Panc1 (cell line): ENCODE data around the gene KCNQ1OT1. TPM values are rescaled to one million over a fixed set of nuclear protein-coding genes. Genes with fewer than 3 reads are reported as not detected.

Experiments
- ATAC-seq: fragments of 200-7000 bp; cut with Tn5 transposase; 2 replicates; pipeline ENCODE4 v1.9.1; 2020; ENCODE audit warnings: mild to moderate bottlenecking, moderate library complexity
- BruUV-seq: library from RNA; stranded (reverse); fragments of 400-500 nt; replicated peaks from 2 replicates; lab custom pipeline; 2021; lab: Mats Ljungman, UMichigan
- CTCF ChIA-PET: fragments of 300-600 bp; sonication (Branson Sonifier 250); formaldehyde crosslinking; loops from one replicate; lab custom pipeline; 2022; ENCODE audit warnings: antibody characterized with exemption; lab: Charles Lee
- POLR2A ChIA-PET: fragments of 300-600 bp; sonication (Branson Sonifier 250); formaldehyde crosslinking; loops from one replicate; lab custom pipeline; 2022; ENCODE audit warnings: antibody characterized with exemption; lab: Charles Lee
- DNase-seq: peaks from one replicate; pipeline ENCODE4 v3.0.0-alpha.2; 2010; ENCODE audit warnings: low read depth, low spot score
- H3K27ac ChIP-seq: 2 replicates; pipeline ENCODE4 v1.5.1; 2011; ENCODE audit warnings: mild to moderate bottlenecking, low read length, inconsistent platforms
- H3K27me3 ChIP-seq: fragments of 200-500 bp; sonication (Bioruptor generic); 2 replicates; pipeline ENCODE4 v1.6.0; 2014; ENCODE audit warnings: low read length, inconsistent platforms; ENCODE audit not compliant: control insufficient read depth, insufficient read depth
- H3K36me3 ChIP-seq: fragments of 200-500 bp; sonication (Bioruptor generic); 2 replicates; pipeline ENCODE4 v1.5.1; 2014; ENCODE audit warnings: inconsistent platforms, mild to moderate bottlenecking, low read length, moderate library complexity; ENCODE audit not compliant: control insufficient read depth, insufficient read depth
- H3K4me1 ChIP-seq: 2 replicates; pipeline ENCODE4 v1.5.1; 2011; ENCODE audit warnings: inconsistent platforms, mild to moderate bottlenecking, low read length, moderate library complexity; ENCODE audit not compliant: control insufficient read depth, insufficient read depth
- H3K4me3 ChIP-seq, 2 experiments: 2 replicates each; pipeline ENCODE4 v1.5.1; 2011 to 2012; ENCODE audit warnings: low read depth in 2 of 2, low read length in 2 of 2, mild to moderate bottlenecking in 2 of 2, inconsistent platforms in 1 of 2, moderate library complexity in 1 of 2
- H3K9me3 ChIP-seq: fragments of 200-500 bp; sonication (Bioruptor generic); 2 replicates; pipeline ENCODE4 v1.5.1; 2014; ENCODE audit warnings: low read depth, mild to moderate bottlenecking, inconsistent platforms, low read length, moderate library complexity; ENCODE audit not compliant: control insufficient read depth, insufficient read depth
- CTCF ChIP-seq: fragments of 450-650 bp; IDR thresholded peaks from 2 replicates; pipeline ENCODE4 v1.5.1; 2017; ENCODE audit warnings: mild to moderate bottlenecking
- POLR2AphosphoS5 ChIP-seq: IDR thresholded peaks from 2 replicates; pipeline ENCODE4 v1.6.1; 2012; ENCODE audit warnings: mild to moderate bottlenecking, low read depth, low read length, moderate library complexity
- REST ChIP-seq, 2 experiments: IDR thresholded peaks; 2 replicates each; pipeline ENCODE4 v1.6.1; 2011 to 2012; ENCODE audit warnings: low read depth in 2 of 2, control low read depth in 1 of 2, low read length in 1 of 2, mild to moderate bottlenecking in 1 of 2, moderate library complexity in 1 of 2; ENCODE audit not compliant: insufficient read depth in 1 of 2
- SIN3A ChIP-seq: IDR thresholded peaks from 2 replicates; pipeline ENCODE4 v1.6.1; 2012; ENCODE audit warnings: low read depth, mild to moderate bottlenecking, low read length, moderate library complexity, borderline replicate concordance; ENCODE audit not compliant: insufficient read depth
- TCF7L2 ChIP-seq: IDR thresholded peaks from 2 replicates; pipeline ENCODE4 v1.6.1; 2011; ENCODE audit warnings: mild to moderate bottlenecking, low read depth, low read length, inconsistent platforms
- in situ Hi-C: cut with HindIII; loops from 2 replicates; pipeline ENCODE4 v1.10.0; 2016; ENCODE audit warnings: low sequenced_read_pairs, low pct_unique_long_range_greater_than_20kb
- intact Hi-C: fragments of 100-400 bp; cut with micrococcal nuclease; formaldehyde crosslinking; loops from one replicate; pipeline ENCODE4 v1.10.0; 2022; ENCODE audit not compliant: unreplicated experiment
- total RNA-seq: library from RNA; stranded (reverse); gene quantifications from one replicate; pipeline ENCODE4 v1.2.1, GENCODE V29; 2021; ENCODE audit not compliant: unreplicated experiment

KCNQ1OT1 gene
- total RNA-seq, 1 experiment from 2014 or later: 1.3 TPM

GRCh38 chr11:2674658-2675131, 25.1 kb downstream of the KCNQ1OT1 start:
- no peak overlapping the region for H3K27ac ChIP-seq
- ATAC-seq: no peak
- intact Hi-C loops: no loop called here
- H3K27me3 ChIP-seq: no peaks in the 10 kb centered on the region
- in situ Hi-C loops: no loop called here
- no peaks in the 10 kb centered on the region for H3K9me3 ChIP-seq
- DNase-seq: no peak
- H3K36me3 ChIP-seq: no peaks in the 10 kb centered on the region
- no peak overlapping the region for H3K4me3 ChIP-seq
- CTCF ChIA-PET: no interaction called here
- no TSS peak for BruUV-seq
- POLR2A ChIA-PET: no interaction called here
- TF ChIP-seq POLR2AphosphoS5 (no peak), CTCF (no peak), TCF7L2 (no peak)
- H3K4me1 ChIP-seq: no peaks in the 10 kb centered on the region

GRCh38 chr11:2673871-2674471, 25.8 kb downstream of the KCNQ1OT1 start:
- TF ChIP-seq CTCF: no peak
- TF ChIP-seq TCF7L2: no peak
- Histone ChIP-seq H3K9me3 (no peaks in the 10 kb centered on the region), H3K36me3 (no peaks in the 10 kb centered on the region), H3K27me3 (no peaks in the 10 kb centered on the region), H3K4me3 (no peak overlapping the region), H3K4me1 (no peaks in the 10 kb centered on the region), H3K27ac (no peak overlapping the region)
- ATAC-seq: no peak
- in situ Hi-C loops (no loop called here), intact Hi-C loops (no loop called here)
- no TSS peak for BruUV-seq
- ChIA-PET POLR2A (no interaction called here), CTCF (no interaction called here)
- DNase-seq: no peak

- ChIA-PET CTCF (no interaction called here), POLR2A (no interaction called here)
- Histone ChIP-seq H3K4me1 (no peaks in the 10 kb centered on the region), H3K9me3 (no peaks in the 10 kb centered on the region), H3K36me3 (no peaks in the 10 kb centered on the region), H3K27me3 (no peaks in the 10 kb centered on the region), H3K4me3 (no peak overlapping the region), H3K27ac (no peak overlapping the region)
- TF ChIP-seq POLR2AphosphoS5 (no peak), CTCF (no peak), REST (IDR thresholded peaks at IDR 0.05; ENCODE audit: insufficient read depth in 1 of 2, low read depth in 2 of 2, low read length in 1 of 2) (no peak), TCF7L2 (no peak), SIN3A (no peak)
- intact Hi-C loops: no loop called here
- no peak for DNase-seq
- in situ Hi-C loops: no loop called here
- ATAC-seq: no peak
- BruUV-seq: no TSS peak
These were observed 26.6 kb downstream of the KCNQ1OT1 start for GRCh38 chr11:2673250-2673610.
